GM23338 (cell line): Measurements from ENCODE around the gene L1CAM. TPM values are rescaled to one million over a fixed set of nuclear protein-coding genes. Genes with fewer than 3 reads are reported as not detected.

Source experiments
- ATAC-seq: fragments of 200-7000 bp; cut with Tn5 transposase; 3 replicates; pipeline ENCODE4 v1.9.1; 2020
- DNase-seq: peaks from one replicate; pipeline ENCODE4 v3.0.0-alpha.2; 2015; ENCODE audit warnings: low spot score
- H2AFZ ChIP-seq: fragments of 200-600 bp; sonication (generic); 2 replicates; pipeline ENCODE4 v1.8.0; 2016; ENCODE audit warnings: antibody characterized with exemption, mild to moderate bottlenecking, moderate library complexity
- H3F3A ChIP-seq: fragments of 200-600 bp; sonication (generic); replicated peaks from 2 replicates; pipeline ENCODE4 v1.8.0; 2017; ENCODE audit warnings: antibody characterized with exemption, mixed run types, low read depth
- H3K27ac ChIP-seq: fragments of 200-600 bp; sonication (generic); 2 replicates; pipeline ENCODE4 v1.6.1; 2016; ENCODE audit warnings: low read depth
- H3K27me3 ChIP-seq: fragments of 200-600 bp; sonication (generic); 2 replicates; pipeline ENCODE4 v1.8.0; 2016; ENCODE audit warnings: mild to moderate bottlenecking, mixed run types, moderate library complexity; ENCODE audit not compliant: insufficient read depth
- H3K36me3 ChIP-seq: fragments of 200-600 bp; sonication (generic); 2 replicates; pipeline ENCODE4 v1.8.0; 2016; ENCODE audit warnings: mild to moderate bottlenecking; ENCODE audit not compliant: insufficient read depth
- H3K4me1 ChIP-seq: fragments of 200-600 bp; sonication (generic); 2 replicates; pipeline ENCODE4 v1.8.0; 2016; ENCODE audit warnings: mild to moderate bottlenecking, moderate library complexity; ENCODE audit not compliant: insufficient read depth
- H3K4me2 ChIP-seq: fragments of 200-600 bp; sonication (generic); 2 replicates; pipeline ENCODE4 v1.7.1; 2017; ENCODE audit warnings: mixed run types
- H3K4me3 ChIP-seq: fragments of 200-600 bp; sonication (generic); 2 replicates; pipeline ENCODE4 v1.6.1; 2016; ENCODE audit warnings: mixed run types
- H3K79me2 ChIP-seq: fragments of 200-600 bp; sonication (generic); replicated peaks from 2 replicates; pipeline ENCODE4 v1.8.0; 2017; ENCODE audit warnings: mild to moderate bottlenecking; ENCODE audit not compliant: insufficient read depth
- H3K9me2 ChIP-seq: fragments of 200-600 bp; sonication (generic); 2 replicates; pipeline ENCODE4 v1.8.0; 2017; ENCODE audit not compliant: insufficient read depth
- H4K20me1 ChIP-seq: fragments of 200-600 bp; sonication (generic); replicated peaks from 2 replicates; pipeline ENCODE4 v1.8.0; 2017; ENCODE audit warnings: mild to moderate bottlenecking; ENCODE audit not compliant: insufficient read depth
- H3K27ac Mint-ChIP-seq: 2 replicates; pipeline ENCODE4 v1.8.0; 2020; ENCODE audit warnings: inconsistent platforms, mild to moderate bottlenecking, moderate library complexity, mixed read lengths
- H3K27me3 Mint-ChIP-seq: 3 replicates; pipeline ENCODE4 v1.8.0; 2022; ENCODE audit warnings: low read depth, mild to moderate bottlenecking, moderate library complexity, mixed read lengths, inconsistent platforms; ENCODE audit not compliant: insufficient read depth, poor library complexity
- H3K36me3 Mint-ChIP-seq: 3 replicates; pipeline ENCODE4 v1.8.0; 2021; ENCODE audit warnings: low read depth, mild to moderate bottlenecking, inconsistent platforms, moderate library complexity, mixed read lengths
- H3K4me1 Mint-ChIP-seq: 3 replicates; pipeline ENCODE4 v1.8.0; 2020; ENCODE audit warnings: mild to moderate bottlenecking, inconsistent platforms, mixed read lengths
- H3K4me3 Mint-ChIP-seq: 3 replicates; pipeline ENCODE4 v1.8.0; 2021; ENCODE audit warnings: moderate library complexity, mild to moderate bottlenecking, inconsistent platforms, mixed read lengths
- H3K9me3 Mint-ChIP-seq: 3 replicates; pipeline ENCODE4 v1.8.0; 2020; ENCODE audit warnings: moderate library complexity, mild to moderate bottlenecking, inconsistent platforms, mixed read lengths
- CREB1 ChIP-seq: fragments of 250-450 bp; sonication (Bioruptor Pico); IDR thresholded peaks from 2 replicates; pipeline ENCODE4 v1.5.0; 2020; ENCODE audit warnings: low read depth, mild to moderate bottlenecking, moderate library complexity
- JUNB ChIP-seq: IDR thresholded peaks from one replicate; pipeline ENCODE4 v1.6.1; 2016; ENCODE audit warnings: antibody characterized with exemption; ENCODE audit not compliant: unreplicated experiment
- POLR2AphosphoS5 ChIP-seq: IDR thresholded peaks from 2 replicates; pipeline ENCODE4 v1.6.1; 2016; ENCODE audit warnings: antibody characterized with exemption, low read depth
- STAT1 ChIP-seq: IDR thresholded peaks from one replicate; pipeline ENCODE4 v1.6.1; 2016; ENCODE audit warnings: antibody characterized with exemption; ENCODE audit not compliant: unreplicated experiment
- ZNF114 ChIP-seq: fragments of 250-450 bp; sonication (Bioruptor Pico); IDR thresholded peaks from 2 replicates; pipeline ENCODE4 v1.5.0; 2020; ENCODE audit warnings: mild to moderate bottlenecking, moderate library complexity
- polyA plus RNA-seq: library from polyadenylated mRNA; unstranded; fragments of >200 nt; fragmentation: Nextera tagmentation; extraction: Ambion mirVana; gene quantifications from 2 replicates; pipeline ENCODE4 v1.2.1, GENCODE V29; 2016
- total RNA-seq: library from RNA; depleted of rRNA; stranded (reverse); fragments of >200 nt; shearing (Covaris generic); gene quantifications from 2 replicates; pipeline ENCODE4 v1.2.3, GENCODE V29; 2014
- TF ChIP-seq, protein P1 (sequence below), 2 experiments: fragments of 200-600 bp in 1 of 2; sonication (generic) in 1 of 2; conservative IDR thresholded peaks; 2 replicates each; pipeline versions ENCODE4 v1.5.1 to v1.6.1; 2016 to 2017; ENCODE audit warnings: antibody characterized with exemption in 2 of 2, low read depth in 2 of 2, mild to moderate bottlenecking in 2 of 2, moderate library complexity in 1 of 2
- TF ChIP-seq, protein P2 (sequence below): IDR thresholded peaks from one replicate; pipeline ENCODE4 v1.6.1; 2018; ENCODE audit warnings: antibody characterized with exemption; ENCODE audit not compliant: unreplicated experiment
- TF ChIP-seq, protein P3 (sequence below): fragments of 250-450 bp; sonication (Bioruptor Pico); IDR thresholded peaks from 2 replicates; pipeline ENCODE4 v1.5.0; 2020; ENCODE audit warnings: mild to moderate bottlenecking, moderate library complexity

Gene L1CAM
- total and polyA plus RNA-seq, 2 experiments from 2014 or later: 7.4 to 29.2 TPM

DNA sequence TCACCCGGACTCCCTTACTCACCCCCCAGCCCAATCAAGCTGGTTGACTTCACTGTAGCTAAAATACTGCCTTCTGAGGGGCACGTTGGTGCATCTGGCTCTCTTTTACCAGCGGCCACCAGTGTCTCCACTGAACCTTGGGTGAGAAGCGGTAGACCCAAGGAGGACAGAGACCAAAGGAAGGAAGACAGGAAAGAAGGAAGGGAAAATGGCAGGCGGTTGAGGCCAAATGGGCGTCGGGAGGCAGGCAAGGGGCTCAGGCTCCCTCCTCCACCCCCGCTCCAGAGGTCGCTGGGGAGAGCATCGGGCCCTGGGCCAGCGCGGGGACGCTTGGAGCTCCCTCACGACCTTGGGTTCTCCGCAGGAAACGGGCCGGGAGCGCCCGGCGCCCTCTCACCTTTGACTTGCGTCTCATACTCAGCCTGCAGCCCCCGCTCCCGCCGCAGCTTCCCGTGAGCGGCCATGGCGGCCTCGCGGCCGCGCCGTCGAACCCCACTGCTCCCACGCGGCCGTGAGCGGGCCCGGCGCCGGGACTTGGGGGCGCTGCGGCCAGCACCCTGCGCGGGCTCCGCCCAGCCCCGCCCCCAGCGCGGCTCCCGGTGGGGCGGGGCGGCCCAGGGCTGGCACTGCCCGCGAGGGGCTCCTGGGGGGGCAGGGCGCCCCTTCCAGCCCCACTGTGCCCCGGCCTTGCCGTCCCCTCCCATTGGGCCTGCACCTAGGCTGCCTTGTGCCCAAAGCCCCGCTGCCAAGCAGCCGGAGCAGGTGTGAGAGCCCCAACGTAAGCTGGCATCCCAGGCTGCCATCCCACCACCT, 40.0 kb upstream of the L1CAM start, which contains the start of gene ARHGAP4 (continued):
- TF ChIP-seq, protein P1, sequence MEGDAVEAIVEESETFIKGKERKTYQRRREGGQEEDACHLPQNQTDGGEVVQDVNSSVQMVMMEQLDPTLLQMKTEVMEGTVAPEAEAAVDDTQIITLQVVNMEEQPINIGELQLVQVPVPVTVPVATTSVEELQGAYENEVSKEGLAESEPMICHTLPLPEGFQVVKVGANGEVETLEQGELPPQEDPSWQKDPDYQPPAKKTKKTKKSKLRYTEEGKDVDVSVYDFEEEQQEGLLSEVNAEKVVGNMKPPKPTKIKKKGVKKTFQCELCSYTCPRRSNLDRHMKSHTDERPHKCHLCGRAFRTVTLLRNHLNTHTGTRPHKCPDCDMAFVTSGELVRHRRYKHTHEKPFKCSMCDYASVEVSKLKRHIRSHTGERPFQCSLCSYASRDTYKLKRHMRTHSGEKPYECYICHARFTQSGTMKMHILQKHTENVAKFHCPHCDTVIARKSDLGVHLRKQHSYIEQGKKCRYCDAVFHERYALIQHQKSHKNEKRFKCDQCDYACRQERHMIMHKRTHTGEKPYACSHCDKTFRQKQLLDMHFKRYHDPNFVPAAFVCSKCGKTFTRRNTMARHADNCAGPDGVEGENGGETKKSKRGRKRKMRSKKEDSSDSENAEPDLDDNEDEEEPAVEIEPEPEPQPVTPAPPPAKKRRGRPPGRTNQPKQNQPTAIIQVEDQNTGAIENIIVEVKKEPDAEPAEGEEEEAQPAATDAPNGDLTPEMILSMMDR (conservative IDR thresholded peaks at IDR 0.05; ENCODE audit: low read depth in 2 of 2): no peak

DNA sequence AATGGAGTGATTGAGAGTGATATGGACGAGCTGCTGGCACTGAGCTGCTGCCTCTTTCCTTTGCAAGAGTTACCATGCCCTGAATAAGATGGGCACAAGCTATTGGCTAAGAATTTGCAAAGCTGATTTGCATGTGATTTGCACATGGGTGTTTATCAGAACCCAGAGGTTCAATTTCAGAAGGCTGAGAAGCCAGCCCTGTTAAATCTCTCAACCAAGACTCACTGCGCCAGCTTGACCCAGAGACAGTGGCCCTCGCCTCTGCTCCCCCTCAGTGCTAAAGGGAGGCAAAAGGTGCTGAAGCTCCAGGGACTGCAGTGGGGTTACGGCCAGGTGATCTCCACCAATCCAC, 39.4 kb upstream of the L1CAM start:
- Histone ChIP-seq H3K4me1 (peaks cover 10% of the 10 kb centered on the region; the same call in 1 of the 2 replicates), H3K4me3 (peak overlapping the region; percentile 65), H3K27me3 (no peaks in the 10 kb centered on the region), H3K9me2 (no peaks in the 10 kb centered on the region), H4K20me1 (no peaks in the 10 kb centered on the region), H3F3A (0 out of 2 replicates have a peak, but pooled peaks cover 5% of the 10 kb centered on the region), H3K27ac (no peak overlapping the region), H3K79me2 (no peaks in the 10 kb centered on the region), H3K4me2 (peak overlapping the region; percentile 83), H2AFZ (no peak overlapping the region), H3K36me3 (no peaks in the 10 kb centered on the region)
- no peaks in the 10 kb centered on the region; the same call in 2 of the 3 replicates for H3K9me3 Mint-ChIP-seq
- DNase-seq (no peak), ATAC-seq (no peak)
- H3K36me3 Mint-ChIP-seq: peaks cover under 1% of the 10 kb centered on the region; the same call in 2 of the 3 replicates
- peak overlapping the region; percentile 87 for H3K27ac Mint-ChIP-seq
- TF ChIP-seq POLR2AphosphoS5 (no peak), JUNB (no peak), STAT1 (no peak), ZNF114 (CRISPR knock-in tag) (no peak), CREB1 (CRISPR knock-in tag) (no peak)
- TF ChIP-seq, protein P2, sequence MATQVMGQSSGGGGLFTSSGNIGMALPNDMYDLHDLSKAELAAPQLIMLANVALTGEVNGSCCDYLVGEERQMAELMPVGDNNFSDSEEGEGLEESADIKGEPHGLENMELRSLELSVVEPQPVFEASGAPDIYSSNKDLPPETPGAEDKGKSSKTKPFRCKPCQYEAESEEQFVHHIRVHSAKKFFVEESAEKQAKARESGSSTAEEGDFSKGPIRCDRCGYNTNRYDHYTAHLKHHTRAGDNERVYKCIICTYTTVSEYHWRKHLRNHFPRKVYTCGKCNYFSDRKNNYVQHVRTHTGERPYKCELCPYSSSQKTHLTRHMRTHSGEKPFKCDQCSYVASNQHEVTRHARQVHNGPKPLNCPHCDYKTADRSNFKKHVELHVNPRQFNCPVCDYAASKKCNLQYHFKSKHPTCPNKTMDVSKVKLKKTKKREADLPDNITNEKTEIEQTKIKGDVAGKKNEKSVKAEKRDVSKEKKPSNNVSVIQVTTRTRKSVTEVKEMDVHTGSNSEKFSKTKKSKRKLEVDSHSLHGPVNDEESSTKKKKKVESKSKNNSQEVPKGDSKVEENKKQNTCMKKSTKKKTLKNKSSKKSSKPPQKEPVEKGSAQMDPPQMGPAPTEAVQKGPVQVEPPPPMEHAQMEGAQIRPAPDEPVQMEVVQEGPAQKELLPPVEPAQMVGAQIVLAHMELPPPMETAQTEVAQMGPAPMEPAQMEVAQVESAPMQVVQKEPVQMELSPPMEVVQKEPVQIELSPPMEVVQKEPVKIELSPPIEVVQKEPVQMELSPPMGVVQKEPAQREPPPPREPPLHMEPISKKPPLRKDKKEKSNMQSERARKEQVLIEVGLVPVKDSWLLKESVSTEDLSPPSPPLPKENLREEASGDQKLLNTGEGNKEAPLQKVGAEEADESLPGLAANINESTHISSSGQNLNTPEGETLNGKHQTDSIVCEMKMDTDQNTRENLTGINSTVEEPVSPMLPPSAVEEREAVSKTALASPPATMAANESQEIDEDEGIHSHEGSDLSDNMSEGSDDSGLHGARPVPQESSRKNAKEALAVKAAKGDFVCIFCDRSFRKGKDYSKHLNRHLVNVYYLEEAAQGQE: no peak
- TF ChIP-seq, protein P3, sequence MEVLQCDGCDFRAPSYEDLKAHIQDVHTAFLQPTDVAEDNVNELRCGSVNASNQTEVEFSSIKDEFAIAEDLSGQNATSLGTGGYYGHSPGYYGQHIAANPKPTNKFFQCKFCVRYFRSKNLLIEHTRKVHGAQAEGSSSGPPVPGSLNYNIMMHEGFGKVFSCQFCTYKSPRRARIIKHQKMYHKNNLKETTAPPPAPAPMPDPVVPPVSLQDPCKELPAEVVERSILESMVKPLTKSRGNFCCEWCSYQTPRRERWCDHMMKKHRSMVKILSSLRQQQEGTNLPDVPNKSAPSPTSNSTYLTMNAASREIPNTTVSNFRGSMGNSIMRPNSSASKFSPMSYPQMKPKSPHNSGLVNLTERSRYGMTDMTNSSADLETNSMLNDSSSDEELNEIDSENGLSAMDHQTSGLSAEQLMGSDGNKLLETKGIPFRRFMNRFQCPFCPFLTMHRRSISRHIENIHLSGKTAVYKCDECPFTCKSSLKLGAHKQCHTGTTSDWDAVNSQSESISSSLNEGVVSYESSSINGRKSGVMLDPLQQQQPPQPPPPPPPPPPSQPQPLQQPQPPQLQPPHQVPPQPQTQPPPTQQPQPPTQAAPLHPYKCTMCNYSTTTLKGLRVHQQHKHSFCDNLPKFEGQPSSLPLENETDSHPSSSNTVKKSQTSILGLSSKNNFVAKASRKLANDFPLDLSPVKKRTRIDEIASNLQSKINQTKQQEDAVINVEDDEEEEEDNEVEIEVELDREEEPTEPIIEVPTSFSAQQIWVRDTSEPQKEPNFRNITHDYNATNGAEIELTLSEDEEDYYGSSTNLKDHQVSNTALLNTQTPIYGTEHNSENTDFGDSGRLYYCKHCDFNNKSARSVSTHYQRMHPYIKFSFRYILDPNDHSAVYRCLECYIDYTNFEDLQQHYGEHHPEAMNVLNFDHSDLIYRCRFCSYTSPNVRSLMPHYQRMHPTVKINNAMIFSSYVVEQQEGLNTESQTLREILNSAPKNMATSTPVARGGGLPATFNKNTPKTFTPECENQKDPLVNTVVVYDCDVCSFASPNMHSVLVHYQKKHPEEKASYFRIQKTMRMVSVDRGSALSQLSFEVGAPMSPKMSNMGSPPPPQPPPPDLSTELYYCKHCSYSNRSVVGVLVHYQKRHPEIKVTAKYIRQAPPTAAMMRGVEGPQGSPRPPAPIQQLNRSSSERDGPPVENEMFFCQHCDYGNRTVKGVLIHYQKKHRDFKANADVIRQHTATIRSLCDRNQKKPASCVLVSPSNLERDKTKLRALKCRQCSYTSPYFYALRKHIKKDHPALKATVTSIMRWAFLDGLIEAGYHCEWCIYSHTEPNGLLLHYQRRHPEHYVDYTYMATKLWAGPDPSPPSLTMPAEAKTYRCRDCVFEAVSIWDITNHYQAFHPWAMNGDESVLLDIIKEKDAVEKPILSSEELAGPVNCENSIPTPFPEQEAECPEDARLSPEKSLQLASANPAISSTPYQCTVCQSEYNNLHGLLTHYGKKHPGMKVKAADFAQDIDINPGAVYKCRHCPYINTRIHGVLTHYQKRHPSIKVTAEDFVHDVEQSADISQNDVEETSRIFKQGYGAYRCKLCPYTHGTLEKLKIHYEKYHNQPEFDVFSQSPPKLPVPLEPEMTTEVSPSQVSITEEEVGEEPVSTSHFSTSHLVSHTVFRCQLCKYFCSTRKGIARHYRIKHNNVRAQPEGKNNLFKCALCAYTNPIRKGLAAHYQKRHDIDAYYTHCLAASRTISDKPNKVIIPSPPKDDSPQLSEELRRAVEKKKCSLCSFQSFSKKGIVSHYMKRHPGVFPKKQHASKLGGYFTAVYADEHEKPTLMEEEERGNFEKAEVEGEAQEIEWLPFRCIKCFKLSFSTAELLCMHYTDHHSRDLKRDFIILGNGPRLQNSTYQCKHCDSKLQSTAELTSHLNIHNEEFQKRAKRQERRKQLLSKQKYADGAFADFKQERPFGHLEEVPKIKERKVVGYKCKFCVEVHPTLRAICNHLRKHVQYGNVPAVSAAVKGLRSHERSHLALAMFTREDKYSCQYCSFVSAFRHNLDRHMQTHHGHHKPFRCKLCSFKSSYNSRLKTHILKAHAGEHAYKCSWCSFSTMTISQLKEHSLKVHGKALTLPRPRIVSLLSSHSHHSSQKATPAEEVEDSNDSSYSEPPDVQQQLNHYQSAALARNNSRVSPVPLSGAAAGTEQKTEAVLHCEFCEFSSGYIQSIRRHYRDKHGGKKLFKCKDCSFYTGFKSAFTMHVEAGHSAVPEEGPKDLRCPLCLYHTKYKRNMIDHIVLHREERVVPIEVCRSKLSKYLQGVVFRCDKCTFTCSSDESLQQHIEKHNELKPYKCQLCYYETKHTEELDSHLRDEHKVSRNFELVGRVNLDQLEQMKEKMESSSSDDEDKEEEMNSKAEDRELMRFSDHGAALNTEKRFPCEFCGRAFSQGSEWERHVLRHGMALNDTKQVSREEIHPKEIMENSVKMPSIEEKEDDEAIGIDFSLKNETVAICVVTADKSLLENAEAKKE: no peak
- H3K4me3 Mint-ChIP-seq: peak overlapping the region; percentile 89
- H3K27me3 Mint-ChIP-seq: peaks cover 9% of the 10 kb centered on the region
- peaks cover 26% of the 10 kb centered on the region for H3K4me1 Mint-ChIP-seq
